HUES6 (cell line): ENCODE data around the gene OR4K17.
"Not testable (repeated sequence)": the region's sequence is repeated elsewhere in the genome, so short reads cannot be mapped to it uniquely, and the experiment has no call there.

ENCODE experiments used
- H3K27ac ChIP-seq: 2 replicates; pipeline ENCODE4 v1.7.0; 2013; ENCODE audit warnings: low read depth, mild to moderate bottlenecking, low read length, inconsistent platforms
- H3K27me3 ChIP-seq: 2 replicates; pipeline ENCODE4 v1.6.1; 2013; ENCODE audit warnings: low read length; ENCODE audit not compliant: control insufficient read depth, insufficient read depth
- H3K36me3 ChIP-seq: 2 replicates; pipeline ENCODE4 v1.6.1; 2013; ENCODE audit warnings: low read length; ENCODE audit not compliant: control insufficient read depth, insufficient read depth
- H3K4me1 ChIP-seq: 2 replicates; pipeline ENCODE4 v1.6.1; 2013; ENCODE audit warnings: low read length; ENCODE audit not compliant: control insufficient read depth, insufficient read depth
- H3K4me3 ChIP-seq: 2 replicates; pipeline ENCODE4 v1.5.1; 2013; ENCODE audit warnings: low read depth, low read length
- H3K9ac ChIP-seq: one replicate; pipeline ENCODE4 v1.6.1; 2013; ENCODE audit warnings: mild to moderate bottlenecking, low read length
- H3K9me3 ChIP-seq: 2 replicates; pipeline ENCODE4 v1.6.1; 2013; ENCODE audit warnings: low read depth, low read length; ENCODE audit not compliant: control insufficient read depth, insufficient read depth

OR4K17 gene

GRCh38 chr14:20167091-20167490, 56.6 kb downstream of the OR4K17 start:
- H3K27me3 ChIP-seq = peaks cover 2% of the 10 kb centered on the region; the same call in 1 of the 2 replicates
- H3K4me1 ChIP-seq = no peaks in the 10 kb centered on the region
- H3K9ac ChIP-seq = no peak overlapping the region
- no peaks in the 10 kb centered on the region for H3K36me3 ChIP-seq
- no peak overlapping the region for H3K27ac ChIP-seq
- peaks cover 40% of the 10 kb centered on the region; the same call in 1 of the 2 replicates for H3K9me3 ChIP-seq
- no peak overlapping the region for H3K4me3 ChIP-seq

GRCh38 chr14:20169852-20170251, 59.3 kb downstream of the OR4K17 start:
- not testable (repeated sequence) for H3K9ac ChIP-seq, H3K4me3 ChIP-seq, H3K36me3 ChIP-seq, H3K27me3 ChIP-seq, H3K27ac ChIP-seq, H3K4me1 ChIP-seq
- peaks cover 30% of the 10 kb centered on the region; the same call in 1 of the 2 replicates for H3K9me3 ChIP-seq
